GM18867 (cell line): ENCODE data around the gene EDNRA.

ENCODE experiments used
- ATAC-seq: cut with Tn5 transposase; IDR thresholded peaks from one replicate; pipeline ENCODE4 v1.9.1; 2021; ENCODE audit warnings: mild to moderate bottlenecking, moderate library complexity; ENCODE audit not compliant: unreplicated experiment

EDNRA gene

DNA sequence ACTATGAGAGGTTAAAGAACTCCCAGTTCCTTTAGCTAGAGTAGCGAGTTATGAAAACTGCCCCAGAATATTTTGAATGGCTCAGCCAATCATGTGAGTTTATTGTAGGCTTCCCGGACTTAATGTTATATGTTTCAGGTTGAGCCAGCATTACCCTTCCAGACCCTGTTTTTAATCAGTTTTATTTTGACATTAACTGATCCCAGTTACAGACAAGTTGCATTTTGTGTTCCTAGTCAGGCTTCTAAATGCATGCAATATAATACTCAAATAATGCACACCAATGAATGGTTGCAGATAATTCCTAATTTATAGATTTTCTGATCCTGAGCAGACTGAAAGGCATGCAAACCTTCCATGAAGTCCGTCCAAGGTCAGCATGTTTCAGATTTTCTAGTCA, 57.8 kb downstream of the EDNRA start:
- ATAC-seq = no peak

DNA sequence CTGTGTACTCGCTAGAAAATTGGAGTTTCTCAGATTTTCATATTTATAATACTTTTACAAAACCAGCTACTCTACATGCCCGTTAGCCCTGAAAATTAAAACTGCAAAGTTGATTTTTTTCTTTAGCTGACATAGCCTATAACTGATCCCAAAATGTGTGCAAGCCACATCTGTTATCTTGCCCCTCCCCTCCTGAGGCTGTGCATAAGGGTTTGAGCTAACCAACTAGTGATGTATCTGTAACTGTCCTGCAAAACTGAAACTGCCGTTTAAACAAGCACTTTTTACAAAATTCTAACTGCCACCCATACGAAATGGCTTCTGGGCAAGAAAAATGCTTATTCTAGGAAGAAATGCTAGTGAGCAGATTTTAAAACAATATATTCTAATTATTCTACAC, 59.1 kb downstream of the EDNRA start:
- ATAC-seq = no peak

DNA sequence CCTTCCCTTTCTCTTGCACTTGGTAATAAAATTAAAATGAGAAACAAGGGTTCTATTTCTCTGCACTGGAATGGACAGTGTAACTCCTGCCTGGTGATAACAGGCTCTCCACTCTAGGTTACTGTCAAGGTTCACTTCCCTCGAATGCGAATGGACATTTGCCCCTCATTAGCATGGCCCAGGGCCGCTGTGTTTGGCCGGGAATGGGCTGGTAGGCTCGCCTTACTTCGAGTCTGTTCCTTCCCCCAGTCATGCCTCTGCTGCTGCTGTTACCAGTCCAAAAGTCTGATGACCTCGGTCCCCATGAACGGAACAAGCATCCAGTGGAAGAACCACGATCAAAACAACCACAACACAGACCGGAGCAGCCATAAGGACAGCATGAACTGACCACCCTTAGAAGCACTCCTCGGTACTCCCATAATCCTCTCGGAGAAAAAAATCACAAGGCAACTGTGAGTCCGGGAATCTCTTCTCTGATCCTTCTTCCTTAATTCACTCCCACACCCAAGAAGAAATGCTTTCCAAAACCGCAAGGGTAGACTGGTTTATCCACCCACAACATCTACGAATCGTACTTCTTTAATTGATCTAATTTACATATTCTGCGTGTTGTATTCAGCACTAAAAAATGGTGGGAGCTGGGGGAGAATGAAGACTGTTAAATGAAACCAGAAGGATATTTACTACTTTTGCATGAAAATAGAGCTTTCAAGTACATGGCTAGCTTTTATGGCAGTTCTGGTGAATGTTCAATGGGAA, 61.5 kb downstream of the EDNRA start:
- ATAC-seq = no peak

DNA sequence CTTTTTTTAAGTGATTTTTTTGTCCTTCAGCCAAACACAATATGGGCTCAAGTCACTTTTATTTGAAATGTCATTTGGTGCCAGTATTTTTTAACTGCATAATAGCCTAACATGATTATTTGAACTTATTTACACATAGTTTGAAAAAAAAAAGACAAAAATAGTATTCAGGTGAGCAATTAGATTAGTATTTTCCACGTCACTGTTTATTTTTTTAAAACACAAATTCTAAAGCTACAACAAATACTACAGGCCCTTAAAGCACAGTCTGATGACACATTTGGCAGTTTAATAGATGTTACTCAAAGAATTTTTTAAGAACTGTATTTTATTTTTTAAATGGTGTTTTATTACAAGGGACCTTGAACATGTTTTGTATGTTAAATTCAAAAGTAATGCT, 62.1 kb downstream of the EDNRA start:
- ATAC-seq = no peak

DNA sequence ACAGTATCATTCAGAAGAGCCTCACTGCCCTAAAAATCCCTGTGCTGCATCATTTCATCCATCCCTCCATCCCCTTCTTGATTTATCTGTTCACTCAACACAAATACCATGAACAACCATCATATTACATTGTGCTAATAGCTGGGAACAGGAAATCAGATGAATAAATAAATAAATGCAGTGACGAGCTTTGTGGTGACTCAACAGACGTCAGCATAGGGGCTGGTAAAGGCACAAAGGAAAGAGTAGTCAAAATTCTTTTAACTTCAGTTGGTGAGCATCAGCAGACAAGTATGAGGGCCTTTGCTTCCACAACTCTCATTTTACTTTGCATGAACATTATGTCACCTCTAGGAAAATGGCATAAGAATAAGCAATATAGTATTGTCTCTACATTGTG, 65.5 kb downstream of the EDNRA start:
- no peak for ATAC-seq

DNA sequence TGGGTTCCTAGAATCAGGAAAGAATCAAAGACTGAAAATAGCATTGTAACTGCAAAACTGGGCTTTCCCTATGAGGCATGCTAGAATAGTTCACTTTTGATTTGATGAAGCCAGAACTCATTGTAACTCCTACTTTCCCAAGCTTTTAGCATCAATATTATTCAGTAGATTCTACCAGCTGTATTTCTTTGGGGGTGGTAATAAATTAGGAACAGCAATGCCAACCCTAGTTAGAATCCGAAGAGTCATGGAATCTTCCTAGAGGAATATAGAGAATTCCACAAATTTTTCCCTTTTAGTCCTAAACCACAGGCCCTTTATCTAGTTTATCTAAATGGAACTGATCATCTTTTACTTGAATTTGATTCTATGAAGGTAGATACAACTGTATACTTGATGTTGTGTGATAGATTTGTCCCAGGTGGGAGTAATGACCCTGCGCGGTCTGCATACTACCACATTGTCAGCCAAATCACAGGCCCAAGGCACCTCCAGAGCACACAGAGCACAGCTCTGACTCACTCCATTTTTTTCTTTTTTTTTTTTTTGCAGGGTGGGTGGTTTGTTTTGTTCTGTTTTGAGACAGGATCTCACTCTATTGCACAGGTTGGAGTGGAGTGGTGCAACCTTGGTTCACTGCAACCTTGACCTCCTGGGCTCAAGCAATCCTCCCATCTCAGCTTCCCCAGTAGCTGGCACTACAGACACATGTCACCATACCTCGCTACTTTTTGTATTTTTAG, 66.6 kb downstream of the EDNRA start:
- no peak for ATAC-seq

DNA sequence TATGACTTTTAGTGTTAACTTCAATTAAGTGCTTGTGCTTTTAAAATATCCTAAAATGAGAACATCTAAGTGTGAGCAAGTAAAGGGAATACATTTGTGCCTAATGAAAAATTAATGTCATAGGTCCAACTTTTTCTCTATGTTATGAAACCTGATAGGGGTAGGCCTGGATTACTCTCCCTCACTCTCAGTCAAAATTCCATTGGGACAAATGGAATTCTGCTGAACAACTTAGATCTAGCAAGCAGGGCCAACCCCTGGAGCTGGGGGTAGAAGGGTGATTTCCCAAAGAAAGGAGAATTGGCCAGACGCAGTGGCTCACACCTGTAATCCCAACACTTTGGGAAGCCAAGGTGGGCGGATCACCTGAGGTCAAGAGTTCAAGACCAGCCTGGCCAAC, 67.4 kb downstream of the EDNRA start:
- no peak for ATAC-seq

DNA sequence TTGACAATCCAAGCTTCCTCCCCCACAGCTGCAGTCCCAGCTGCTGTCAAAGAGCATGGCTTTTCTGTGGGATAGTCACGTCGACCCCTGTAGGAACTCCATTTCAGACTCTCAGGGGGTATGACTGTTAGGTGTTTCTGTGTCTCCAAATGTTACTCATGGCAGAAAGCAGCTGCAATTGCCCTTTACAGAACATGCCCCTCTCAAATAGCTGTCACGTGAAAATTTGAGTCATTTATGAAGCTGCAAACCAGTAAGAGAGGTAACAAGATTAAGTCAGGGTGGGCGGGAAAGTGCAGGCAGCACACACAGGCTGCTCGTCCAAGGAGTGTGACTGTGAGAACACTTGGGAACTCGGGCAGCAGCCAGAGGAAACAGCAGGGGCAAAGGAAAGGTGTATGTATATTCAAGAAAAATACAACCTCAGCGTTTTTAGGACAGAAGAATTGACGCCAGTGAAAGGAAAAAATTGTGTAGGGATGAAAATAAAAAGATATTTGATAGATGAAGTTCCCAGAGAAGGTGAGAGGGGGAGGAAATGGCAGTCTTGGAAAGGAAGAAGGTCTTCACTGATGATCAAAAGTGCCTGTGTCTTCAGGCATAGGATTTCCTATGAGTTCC, 69.8 kb downstream of the EDNRA start:
- peak; percentile 83 for ATAC-seq

DNA sequence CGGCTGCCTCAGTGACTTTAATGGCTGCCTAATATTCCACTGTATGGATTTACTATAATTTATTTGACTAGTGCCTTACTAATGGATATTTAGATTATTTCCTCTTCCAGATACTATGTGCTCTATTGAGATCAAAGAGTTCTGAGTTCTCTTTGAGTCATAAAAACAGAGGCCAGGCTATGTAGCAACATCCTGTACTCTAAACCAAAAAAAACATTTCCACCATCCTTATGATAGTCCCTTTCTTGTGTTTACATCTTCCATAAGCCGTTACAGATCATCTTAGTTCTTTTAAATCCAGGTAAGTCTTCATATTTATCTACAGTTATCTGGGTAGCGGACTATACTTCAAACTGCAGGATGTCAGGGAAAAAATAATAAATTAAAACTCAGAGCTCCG, 79.7 kb downstream of the EDNRA start:
- no peak for ATAC-seq

DNA sequence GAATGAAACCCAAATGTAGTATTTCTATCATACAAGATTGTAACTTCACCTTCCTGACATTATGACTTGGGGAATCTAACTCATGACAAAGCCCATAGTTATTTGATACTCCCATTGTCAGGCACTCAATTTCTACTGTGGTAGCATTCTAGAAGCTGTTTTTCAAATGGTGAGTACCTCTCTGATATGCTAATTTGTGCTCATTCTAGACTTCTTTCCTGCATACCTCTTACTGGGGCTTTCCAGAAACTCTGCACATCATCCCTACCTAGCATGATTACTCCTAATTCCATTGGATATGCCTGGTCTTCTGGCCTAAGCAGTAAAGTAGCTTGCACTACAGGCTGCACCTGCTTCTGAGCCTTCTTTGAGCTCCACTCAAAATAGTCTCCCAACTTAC, 85.9 kb downstream of the EDNRA start:
- no peak for ATAC-seq

DNA sequence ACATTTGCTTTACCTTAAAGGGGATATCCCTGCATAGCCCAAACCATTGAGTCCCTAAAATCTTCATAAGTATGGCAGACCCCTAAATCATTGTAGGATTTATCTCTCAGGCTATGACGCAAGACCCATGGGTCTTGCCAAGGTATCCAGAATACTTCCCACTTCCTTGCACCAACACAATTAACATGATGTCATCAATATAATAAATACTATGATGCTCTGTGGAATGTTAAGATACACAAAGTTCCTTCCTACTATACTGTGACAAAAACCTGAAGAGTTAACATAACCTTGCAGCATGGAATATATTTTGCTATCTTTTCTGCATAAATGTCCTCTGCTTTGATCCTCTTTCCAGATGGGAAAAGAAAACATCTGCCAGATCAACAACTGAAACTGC, 86.4 kb downstream of the EDNRA start:
- no peak for ATAC-seq

DNA sequence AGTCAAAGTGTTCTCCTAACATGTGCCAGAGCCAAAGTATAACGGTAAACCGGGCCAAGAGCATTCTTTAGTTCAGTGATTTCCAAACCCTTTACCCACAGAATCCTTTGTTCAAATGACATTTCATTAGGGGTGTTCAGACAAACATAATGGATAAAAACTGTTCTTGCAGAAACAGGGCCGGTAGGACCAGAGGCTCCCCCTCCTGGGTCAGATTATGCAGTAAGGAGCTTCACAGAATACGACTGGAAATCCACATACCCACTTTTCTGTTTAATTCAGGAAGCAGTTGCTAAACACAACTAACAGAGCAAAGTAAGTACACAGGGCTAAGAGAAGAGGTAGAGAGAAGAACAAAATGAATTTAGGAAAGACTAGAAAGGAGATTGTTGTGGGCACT, 89.7 kb downstream of the EDNRA start:
- ATAC-seq = no peak

DNA sequence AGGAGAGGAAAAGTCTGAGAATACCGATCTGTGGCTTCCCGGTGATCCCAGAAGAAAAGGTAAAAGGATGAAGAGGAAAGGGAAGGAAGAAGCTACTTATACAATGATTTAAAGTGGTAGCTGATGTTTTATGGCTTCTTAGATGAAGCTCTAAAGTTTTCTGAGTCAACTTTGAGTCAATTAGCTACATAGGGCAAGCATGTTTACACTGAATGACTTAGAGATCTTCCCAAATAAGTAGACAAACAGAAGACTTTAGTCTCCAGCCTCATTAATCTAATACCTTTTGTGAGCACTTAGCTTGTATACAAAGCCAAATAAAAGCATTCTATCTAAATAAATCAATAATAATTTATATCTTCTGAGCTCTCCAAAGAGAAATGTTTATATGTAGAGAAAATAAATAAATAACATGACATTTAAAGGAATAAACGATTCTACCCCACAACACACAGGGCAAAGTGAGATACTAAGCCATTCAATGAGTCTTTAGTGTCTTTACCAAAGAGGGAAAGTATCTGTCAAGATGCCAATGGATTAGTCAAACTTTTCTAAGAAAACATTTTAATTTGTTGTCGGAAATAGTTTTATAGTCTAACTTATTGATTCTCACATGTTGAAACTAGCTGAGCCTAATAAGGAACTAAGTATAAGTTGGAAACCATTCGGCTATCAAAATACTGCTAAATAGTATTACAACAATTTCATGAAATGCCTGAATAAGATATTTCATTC, 90.3 kb downstream of the EDNRA start:
- ATAC-seq = no peak

DNA sequence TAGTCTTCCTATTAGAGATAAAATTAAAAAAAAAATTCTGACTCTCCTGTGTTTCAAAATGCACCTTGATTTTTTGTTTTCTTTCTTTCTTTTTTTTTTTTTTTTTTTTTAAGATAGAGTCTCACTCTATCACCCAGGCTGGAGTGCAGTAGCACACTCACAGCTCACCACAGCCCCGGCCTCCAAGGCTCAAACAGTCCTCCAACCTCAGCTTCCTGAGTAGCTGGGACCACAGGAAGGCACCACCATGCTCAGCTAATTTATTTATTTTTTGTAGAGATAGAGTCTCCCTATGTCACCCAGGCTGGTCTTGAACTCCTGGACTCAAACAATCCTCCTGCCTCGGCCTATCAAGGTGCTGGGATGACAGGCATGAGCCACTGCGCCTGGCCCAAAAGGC, 95.2 kb downstream of the EDNRA start:
- no peak for ATAC-seq

DNA sequence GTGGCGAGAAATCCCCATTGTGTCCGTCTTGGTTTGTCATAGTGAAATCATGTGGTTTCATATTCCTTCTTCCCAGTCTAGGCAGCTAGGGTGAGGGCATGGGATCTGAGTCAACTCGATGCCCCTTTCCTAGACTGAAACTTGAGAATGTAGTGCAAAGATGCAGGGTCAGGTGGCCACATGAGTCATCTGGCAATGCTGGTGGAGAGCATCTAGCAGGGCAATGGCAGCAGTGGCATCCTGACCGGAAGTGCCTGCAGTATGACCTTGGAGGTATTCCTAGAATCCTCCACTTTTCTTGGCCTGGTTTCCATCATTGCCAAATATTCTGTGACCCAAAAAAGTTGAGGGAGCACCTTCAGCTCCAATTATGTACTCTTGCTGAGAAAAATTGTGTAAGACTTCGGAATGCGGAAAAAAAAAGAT, 97.2 kb downstream of the EDNRA start:
- no peak for ATAC-seq

DNA sequence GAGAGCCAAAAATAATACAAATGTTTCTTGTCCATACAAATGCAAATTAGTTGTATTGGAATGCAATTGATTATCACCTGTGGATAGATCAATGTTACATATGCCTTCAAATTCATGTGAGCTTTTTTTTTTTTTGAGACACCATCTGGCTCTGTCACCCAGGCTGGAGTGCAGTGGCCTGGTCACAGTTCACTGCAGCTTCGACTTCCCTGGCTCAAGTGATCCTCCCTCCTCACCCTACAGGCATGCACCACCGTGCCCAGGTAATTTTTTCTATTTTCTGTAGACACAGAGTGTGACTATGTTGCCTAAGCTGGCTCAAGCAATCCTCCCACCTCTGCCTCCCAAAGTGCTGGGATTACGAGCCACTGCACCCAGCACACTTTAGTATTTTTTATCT, 97.7 kb downstream of the EDNRA start:
- ATAC-seq = no peak

DNA sequence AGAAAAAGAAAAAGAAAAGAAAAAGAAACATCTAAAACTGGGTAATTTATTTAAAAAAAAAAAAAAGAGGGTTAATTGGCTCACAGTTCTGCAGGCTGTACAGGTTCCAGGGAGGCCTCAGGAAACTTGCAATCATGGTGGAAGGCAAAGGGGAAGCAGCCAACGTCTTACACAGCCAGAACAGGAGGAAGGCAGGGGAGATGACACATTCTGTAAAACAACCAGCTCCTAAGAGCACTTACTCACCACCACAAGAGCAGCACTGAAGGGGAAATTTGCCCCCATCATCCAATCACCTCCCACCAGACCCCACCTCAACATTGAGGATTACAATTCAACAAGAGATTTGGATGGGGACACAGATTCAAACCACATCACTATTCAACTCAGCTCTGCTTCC, 99.5 kb downstream of the EDNRA start:
- ATAC-seq = no peak

DNA sequence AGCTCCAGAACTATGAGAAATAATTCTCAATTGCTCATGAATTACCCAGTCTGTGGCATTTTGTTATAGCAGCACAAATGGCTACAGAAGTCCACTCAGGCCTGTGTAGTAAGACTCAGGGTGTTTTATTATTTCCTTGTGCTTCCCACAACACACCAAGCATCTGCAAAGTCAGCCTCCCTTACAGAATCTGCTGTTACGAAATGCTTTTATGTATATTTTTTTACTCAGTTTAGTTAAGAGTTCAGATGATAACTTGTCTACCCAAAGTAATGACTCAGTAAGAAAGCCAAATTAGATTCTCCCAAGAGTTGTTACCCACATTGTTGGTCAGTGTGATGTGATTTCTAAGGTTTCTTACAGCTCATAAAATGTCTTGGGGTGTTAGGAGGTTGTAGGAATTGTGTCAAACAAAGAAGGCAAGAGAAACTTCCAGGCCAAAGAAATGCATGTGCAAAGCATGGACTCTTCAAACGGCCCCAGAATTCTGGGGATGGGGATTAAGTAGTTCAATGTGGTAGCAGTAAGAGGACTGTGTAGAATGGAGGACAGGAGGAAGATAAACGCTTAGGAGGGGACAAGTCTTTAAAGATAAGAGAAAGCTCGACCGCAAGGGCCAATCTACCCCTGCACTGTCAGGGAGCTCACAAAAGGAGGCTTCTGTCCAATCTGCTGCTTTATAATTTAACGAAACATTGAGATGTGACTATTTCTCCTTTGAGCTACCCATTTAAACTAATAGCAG, 100.9 kb downstream of the EDNRA start:
- no peak for ATAC-seq

DNA sequence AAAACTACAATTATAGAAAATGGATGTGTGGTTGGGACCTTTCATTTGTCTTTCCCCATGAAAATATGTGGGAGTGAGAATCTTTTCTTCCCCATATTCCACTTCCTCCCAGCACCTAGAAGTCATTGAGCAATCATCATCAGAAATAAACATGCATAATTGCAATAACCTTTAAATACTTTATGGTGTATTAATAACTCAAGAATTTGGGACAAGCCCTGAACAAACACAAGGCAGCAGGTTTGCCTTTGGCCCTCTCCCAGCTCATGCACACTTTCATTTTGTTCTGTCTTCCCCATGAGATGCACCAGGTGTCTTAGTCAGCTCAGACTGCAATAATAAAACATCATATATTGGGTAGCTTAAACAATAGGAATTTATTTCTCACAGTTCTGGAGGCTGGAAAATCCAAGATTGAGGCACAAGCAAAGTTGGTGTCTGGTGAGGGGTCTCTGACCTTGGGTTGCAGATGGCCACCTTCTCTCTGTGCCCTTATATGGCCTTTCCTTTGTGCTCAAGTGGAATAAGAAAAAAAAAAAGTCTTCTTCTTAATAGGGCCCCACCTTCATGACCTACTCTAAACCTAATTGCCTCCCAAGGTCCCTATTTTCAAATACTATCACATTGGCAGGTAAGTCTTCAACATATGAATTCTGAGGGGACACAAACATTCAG, 101.6 kb downstream of the EDNRA start:
- ATAC-seq = no peak

DNA sequence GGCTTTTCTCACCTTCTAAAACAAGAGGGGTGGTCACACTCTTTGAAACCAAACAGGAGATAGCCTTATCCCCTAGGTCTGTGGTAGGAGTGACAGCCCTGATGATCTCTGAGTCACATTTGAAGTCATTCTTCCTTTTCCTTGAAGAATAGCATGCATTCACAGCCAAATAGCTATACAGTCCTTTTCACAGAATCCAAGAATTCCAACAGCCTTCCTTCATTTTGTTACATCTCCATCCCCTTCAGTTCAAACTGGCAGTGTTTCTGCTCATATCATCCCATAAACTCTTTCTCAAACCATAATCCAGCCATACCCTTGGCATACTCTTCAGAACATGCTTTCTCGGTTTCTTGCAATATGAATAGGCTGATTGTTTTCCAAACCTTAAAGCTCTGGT, 103.0 kb downstream of the EDNRA start:
- ATAC-seq = no peak
